Posterior vena cava (tissue), 2 donors: ENCODE measurements around the gene UBA1. TPM values are rescaled to one million over a fixed set of nuclear protein-coding genes. Genes with fewer than 3 reads are reported as not detected.

Experiments used
- DNase-seq: peaks from one replicate; pipeline ENCODE4 v3.0.0-alpha.2; 2020; ENCODE audit warnings: low spot score
- intact Hi-C, 2 donors: fragments of 100-400 bp; cut with DNase I; formaldehyde crosslinking; loops; one replicate each; pipeline versions ENCODE4 v1.14.1 to v1.14.2; 2022 to 2023
- total RNA-seq, 2 donors: library from RNA; stranded (reverse); fragmentation: NEBNext Ultra II Directional; extraction: Animal tissue kit (Norgen Biotek cat#: 25700); gene quantifications; one replicate each; pipeline ENCODE4 v1.2.1, GENCODE V29; 2021
- donor health status: DM: yes; HTN: yes; CAD: no.
- donor health status: DM: yes; HTN: yes; CAD: no.

Gene UBA1
- total RNA-seq, 2 donors from 2014 or later = 151 to 179 TPM

DNA sequence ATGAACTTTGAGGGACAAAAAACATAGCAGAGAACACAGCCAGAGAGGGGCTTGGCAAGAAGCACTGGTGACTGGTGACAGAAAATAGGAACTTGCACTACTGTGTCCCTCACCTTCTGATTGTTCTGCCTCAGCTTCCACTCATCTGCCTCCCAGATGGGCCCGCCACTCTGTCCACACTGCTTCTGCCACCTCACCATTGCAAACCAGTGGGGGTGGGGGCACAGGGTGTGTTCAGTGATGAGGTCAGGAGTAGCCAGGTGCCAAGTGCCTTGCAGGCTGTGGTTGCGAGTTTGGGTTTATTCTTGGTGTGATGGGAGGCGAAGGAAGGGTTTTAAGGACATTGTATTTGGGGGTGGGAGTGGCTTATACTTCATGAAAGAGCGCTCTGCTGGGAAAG lies 9.1 kb upstream of the UBA1 start:
- intact Hi-C loops = no loop called here
- peak; percentile 50 for DNase-seq

DNA sequence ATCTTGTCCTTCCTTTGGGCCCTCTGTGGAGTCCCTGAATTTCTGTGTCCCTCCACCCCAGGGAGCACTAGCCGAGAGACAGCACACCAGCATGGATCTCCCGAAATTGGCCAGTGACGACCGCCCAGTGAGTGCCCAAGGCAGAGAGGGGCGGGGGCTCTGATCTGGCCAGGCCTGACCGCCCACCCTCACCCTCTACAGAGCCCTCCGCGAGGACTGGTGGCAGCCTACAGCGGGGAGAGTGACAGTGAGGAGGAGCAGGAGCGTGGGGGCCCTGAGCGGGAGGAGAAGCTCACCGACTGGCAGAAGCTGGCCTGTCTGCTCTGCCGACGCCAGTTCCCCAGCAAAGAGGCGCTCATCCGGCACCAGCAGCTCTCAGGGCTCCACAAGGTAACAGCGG lies 8.4 kb upstream of the UBA1 start:
- intact Hi-C loops = no loop called here
- DNase-seq = peak; percentile 57

- no peak for DNase-seq
- intact Hi-C loops = no loop called here
Measured at GRCh38 chrX:47186096-47186740, 7.4 kb upstream of the UBA1 start.

DNA sequence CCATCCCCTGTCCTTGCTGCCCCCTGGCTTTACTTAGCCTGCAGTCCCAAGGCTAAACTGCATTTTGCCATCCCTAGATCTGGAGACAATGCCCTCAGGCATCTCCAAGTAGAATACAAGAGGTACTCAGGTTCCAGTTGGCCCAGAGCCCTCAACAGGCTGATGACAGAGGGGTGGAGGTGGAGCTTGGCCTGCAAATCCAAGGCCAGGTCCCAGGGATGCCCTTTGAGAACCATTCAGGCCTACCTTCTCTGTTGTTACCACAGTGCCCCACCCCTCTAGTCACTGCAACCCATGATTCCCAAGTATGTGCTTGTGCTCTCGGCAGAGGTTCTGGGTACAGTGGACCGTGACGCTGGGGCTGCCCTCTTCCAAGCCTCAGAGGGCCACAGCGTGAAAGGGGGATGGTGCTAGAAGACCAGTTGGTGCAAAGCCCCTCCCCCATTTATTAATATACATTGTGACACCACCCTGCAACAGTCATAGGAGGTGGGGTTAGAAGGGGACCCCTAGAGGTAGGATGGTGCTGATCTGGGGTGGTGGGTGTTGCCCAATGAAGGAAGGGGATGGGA lies 6.4 kb upstream of the UBA1 start:
- intact Hi-C loops = no loop called here
- peak; percentile 63 for DNase-seq

DNA sequence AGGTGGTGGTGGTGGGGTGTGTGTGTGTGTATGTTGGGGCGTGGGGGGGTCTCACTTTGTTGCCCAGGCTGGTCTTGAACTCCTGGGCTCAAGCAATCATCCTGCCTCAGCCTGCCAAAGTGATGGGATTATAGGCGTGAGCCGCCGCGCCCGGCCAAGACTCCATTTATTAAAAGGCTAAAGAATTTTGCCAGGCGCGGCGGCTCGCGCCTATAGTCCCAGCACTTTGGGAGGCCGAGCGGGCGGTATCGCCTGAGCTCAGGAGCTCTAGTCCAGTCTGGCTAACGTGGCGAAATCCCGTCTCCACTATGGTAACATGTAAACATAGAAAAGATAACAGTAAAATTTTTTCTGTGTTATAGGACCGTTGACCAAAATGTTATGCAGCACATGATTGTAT lies 3.7 kb upstream of the UBA1 start:
- intact Hi-C loops = loop anchor here in 1 of 2 donors (10.0 kb wide), 2 partner anchors 195 to 335 kb away; no protein-coding TSS in a partner anchor

DNA sequence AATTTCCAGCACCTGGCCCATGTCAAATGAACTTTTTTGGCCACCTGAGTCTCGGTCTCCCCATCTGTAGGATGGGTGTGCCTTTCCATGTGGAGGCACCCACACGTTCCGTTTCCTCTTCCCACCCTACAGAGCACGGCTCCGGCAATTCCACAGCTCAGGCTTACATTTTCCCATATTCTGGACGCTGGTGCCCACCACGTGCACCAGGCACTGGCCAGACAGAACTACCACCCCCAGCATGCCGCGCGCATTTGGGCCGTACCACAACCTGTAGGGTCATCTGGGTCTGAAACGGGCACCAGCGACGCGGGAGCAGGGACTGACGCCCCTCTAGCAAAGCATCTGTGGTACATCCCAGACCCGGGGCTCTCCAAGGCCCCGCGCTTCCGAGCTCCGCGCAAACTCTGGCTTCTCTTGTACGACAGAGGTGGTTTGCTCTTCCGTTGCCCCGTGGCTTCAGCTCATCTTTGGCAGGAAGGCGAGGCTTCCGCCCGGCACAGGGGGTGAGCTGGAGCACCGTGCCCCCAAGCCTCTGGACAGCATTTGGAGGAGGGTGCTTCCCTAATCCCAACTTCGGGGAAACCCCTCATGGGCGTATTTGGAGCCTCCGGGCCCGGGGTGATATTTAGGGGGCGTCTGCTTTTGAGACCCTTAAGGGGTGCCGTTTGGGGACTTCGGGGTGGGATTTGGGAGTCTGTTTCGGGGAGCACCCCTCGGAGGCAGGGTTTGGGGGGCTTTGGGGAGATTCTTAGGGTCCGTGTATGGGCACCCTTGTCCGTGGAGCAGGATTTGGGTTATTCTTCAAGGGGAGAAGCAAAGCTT lies 3.0 kb upstream of the UBA1 start:
- DNase-seq = peak; percentile 94
- intact Hi-C loops = loop anchor here in 1 of 2 donors (10.0 kb wide), 2 partner anchors 194 to 334 kb away; no protein-coding TSS in a partner anchor

More for the DNA sequence above, 3.7 kb upstream of the UBA1 start:
- DNase-seq = no peak

GRCh38 chrX:47191331-47191730 lies 2.3 kb upstream of the UBA1 start:
- no peak for DNase-seq
- intact Hi-C loops = loop anchor here in 1 of 2 donors (10.0 kb wide), 2 partner anchors 193 to 333 kb away; no protein-coding TSS in a partner anchor

GRCh38 chrX:47191806-47192401 lies 1.7 kb upstream of the UBA1 start:
- DNase-seq = no peak
- intact Hi-C loops = loop anchor here in 1 of 2 donors (10.0 kb wide), 2 partner anchors 193 to 333 kb away; no protein-coding TSS in a partner anchor

GRCh38 chrX:47194194-47194787 lies 662 bp downstream of the UBA1 start:
- intact Hi-C loops = loop anchor here in 1 of 2 donors (10.0 kb wide), 2 partner anchors 191 to 331 kb away; no protein-coding TSS in a partner anchor
- DNase-seq = no peak

- no peak for DNase-seq
- intact Hi-C loops = loop anchor here in 1 of 2 donors (10.0 kb wide), 2 partner anchors 189 to 329 kb away; no protein-coding TSS in a partner anchor
Measured at GRCh38 chrX:47196098-47196497, 2.5 kb downstream of the UBA1 start.

DNA sequence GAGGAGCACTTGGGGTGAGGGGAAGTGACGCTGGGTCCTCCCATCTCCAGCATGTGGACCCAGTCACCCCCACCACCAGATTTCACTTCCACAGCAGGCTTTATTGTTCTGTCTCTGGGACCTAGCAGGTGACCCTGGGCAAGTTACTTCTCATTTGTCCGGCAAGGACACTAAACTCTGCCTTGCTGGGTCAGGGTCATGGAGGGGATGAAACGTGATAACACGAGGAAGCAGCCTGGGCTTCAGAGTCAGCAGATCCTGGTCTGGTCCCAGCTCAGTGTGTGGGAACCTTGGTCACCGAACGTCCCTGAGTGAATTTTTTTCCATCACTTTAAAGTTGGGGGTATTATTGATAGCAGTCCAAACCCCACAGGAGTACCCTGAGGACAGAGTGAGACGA lies 3.9 kb downstream of the UBA1 start:
- no peak for DNase-seq
- intact Hi-C loops = loop anchor here in 1 of 2 donors (10.0 kb wide), 2 partner anchors 187 to 327 kb away; no protein-coding TSS in a partner anchor

DNA sequence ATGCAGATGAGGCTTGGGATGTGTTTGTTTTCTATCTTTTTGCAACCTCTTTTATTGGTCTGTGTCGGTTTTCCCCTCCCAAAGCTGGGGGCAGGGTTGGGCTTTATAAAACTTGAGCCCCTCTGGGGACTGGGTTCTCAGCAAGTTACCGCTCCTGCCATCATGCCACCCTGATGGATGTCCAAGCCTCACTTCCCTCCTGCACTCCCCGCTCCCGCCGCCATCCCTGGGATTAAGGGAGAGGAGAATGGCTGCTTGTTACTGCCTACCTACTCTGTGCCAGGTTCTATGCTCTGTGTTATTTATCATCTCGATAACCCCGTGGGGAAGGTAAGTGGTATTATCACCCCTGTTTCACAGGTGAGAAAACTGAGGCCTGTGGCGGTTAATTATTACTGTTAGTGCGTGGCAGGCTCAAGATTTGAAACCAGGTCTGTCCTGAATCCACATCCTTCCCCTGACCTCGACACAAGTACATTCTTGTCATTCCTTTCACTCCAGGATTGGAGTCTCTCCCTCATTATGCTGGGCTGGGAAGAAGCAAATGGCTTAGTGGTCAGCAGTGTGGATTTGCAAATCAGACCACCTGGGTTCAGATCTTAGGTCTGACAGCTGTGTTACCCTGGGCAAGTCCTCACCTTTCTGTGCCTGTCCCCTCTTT lies 4.5 kb downstream of the UBA1 start:
- intact Hi-C loops = loop anchor here in 1 of 2 donors (10.0 kb wide), 2 partner anchors 187 to 327 kb away; no protein-coding TSS in a partner anchor
- no peak for DNase-seq

- no peak for DNase-seq
- intact Hi-C loops = loop anchor here in 1 of 2 donors (10.0 kb wide), 2 partner anchors 186 to 326 kb away; no protein-coding TSS in a partner anchor
Measured at GRCh38 chrX:47198687-47199080, 5.1 kb downstream of the UBA1 start.

- DNase-seq = no peak
- intact Hi-C loops = loop anchor here in 1 of 2 donors (10.0 kb wide), 2 partner anchors 186 to 326 kb away; no protein-coding TSS in a partner anchor
Measured at GRCh38 chrX:47199286-47199685, 5.7 kb downstream of the UBA1 start.

DNA sequence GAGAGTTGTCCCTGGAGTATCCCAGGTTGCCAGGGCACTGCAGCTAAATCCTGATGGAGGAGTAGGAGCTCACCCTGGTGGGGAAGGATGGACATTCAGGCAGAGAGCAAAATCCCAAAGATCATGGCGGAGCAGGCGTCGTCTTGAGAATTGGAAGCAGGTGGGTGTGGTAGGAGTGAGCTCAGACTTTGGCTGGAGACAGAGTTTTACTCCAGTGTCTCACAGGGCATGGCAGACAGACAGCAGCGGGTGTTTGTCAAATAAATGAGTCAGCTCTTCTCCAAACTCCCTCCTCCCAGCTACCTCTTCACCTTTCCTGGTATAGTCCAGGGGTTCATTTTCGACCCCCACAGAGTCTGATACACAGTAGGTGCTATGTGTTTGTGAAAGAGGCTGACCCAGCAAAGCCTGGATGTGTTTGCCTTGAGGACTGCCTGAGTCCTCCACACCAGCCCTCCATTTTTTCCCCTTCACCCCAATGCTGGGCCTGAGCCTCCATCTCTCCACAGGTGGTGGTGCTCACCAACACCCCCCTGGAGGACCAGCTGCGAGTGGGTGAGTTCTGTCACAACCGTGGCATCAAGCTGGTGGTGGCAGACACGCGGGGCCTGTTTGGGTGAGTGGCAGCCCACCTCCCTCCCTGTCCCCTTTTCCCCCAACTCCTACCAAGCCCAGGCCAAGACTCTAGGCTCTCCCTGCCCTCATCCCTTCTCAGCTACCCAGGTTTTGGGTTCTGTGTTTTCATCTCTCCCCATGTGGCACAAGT lies 6.9 kb downstream of the UBA1 start:
- intact Hi-C loops = loop anchor here in 1 of 2 donors (5.0 kb wide), 1 partner anchor 322 kb away; no protein-coding TSS in a partner anchor

GRCh38 chrX:47201345-47201944 lies 7.8 kb downstream of the UBA1 start:
- DNase-seq = no peak
- intact Hi-C loops = loop anchor here in 1 of 2 donors (5.0 kb wide), 1 partner anchor 321 kb away; no protein-coding TSS in a partner anchor

More for the DNA sequence above, 6.9 kb downstream of the UBA1 start:
- DNase-seq = no peak

DNA sequence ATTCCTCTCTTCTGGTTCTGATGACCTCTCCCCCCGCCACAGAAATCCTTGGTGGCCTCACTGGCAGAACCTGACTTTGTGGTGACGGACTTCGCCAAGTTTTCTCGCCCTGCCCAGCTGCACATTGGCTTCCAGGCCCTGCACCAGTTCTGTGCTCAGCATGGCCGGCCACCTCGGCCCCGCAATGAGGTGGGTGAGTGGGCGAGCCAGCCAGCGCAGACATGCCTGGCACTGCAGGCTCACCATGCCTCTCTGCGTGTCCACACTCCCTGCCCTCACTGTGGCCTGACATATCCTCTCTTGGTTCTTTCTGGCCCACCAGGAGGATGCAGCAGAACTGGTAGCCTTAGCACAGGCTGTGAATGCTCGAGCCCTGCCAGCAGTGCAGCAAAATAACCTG lies 8.7 kb downstream of the UBA1 start:
- no peak for DNase-seq
- intact Hi-C loops = loop anchor here in 1 of 2 donors (5.0 kb wide), 1 partner anchor 320 kb away; no protein-coding TSS in a partner anchor
